ENCODE results near the gene TAP2.

DNA sequence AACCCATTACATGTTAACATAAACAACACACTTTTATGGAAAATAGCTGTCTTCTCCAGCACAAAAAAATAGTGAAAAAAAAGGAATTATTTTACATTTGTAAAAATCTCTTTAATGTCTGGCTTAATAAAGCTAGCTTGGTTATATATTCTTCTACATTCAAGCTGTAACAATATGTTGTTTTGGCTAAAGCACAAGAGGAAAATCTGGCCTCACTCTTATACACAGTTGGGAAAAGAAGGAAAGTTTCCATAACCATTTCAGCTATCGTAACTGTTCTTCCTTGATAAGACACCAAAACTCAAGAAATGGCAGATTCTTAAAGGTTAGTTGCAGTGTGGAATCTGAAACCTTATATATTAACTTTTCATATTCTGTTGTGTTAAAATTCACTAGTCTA, 29.4 kb downstream of the TAP2 start:
- TF ChIP-seq POLR2AphosphoS5 (IDR thresholded peaks at IDR 0.05): no peak
- no peak for TF ChIP-seq CTCF (IDR thresholded peaks at IDR 0.05)

All from prostate gland (tissue), 2 donors.